Spleen (tissue), 11 donors: ENCODE data around the gene FAM20C. TPM values are rescaled to one million over a fixed set of nuclear protein-coding genes. Genes with fewer than 3 reads are reported as not detected.

ENCODE experiments used
- DNase-seq: peaks from one replicate; pipeline ENCODE4 v3.0.0-alpha.2; 2020
- H3K27ac ChIP-seq, 8 donors: fragments of 200-600 bp; sonication (generic) in 7 of 8; 1 replicate in 4 of 8; 2 replicates in 4 of 8; pipeline versions ENCODE4 v1.5.0 to v1.8.0; 2016 to 2021; ENCODE audit warnings: inconsistent platforms in 4 of 8, mild to moderate bottlenecking in 4 of 8, moderate library complexity in 1 of 8
- H3K27me3 ChIP-seq, 7 donors: fragments of 200-600 bp; sonication (generic) in 6 of 7; replicated peaks in 1 of 7; 1 replicate in 4 of 7; 2 replicates in 3 of 7; pipeline versions ENCODE4 v1.5.0 to v1.8.0; 2016 to 2021; ENCODE audit warnings: inconsistent platforms in 3 of 7, mild to moderate bottlenecking in 1 of 7
- H3K36me3 ChIP-seq, 6 donors: fragments of 200-600 bp; sonication (generic) in 5 of 6; 1 replicate in 4 of 6; 2 replicates in 2 of 6; pipeline versions ENCODE4 v1.5.0 to v1.8.0; 2016 to 2021; ENCODE audit warnings: inconsistent platforms in 2 of 6
- H3K4me1 ChIP-seq, 6 donors: fragments of 200-600 bp; sonication (generic) in 5 of 6; 1 replicate in 3 of 6; 2 replicates in 3 of 6; pipeline versions ENCODE4 v1.5.0 to v1.8.0; 2016 to 2021; ENCODE audit warnings: inconsistent platforms in 3 of 6
- H3K4me3 ChIP-seq, 8 donors: fragments of 200-600 bp; sonication (generic) in 7 of 8; 1 replicate in 4 of 8; 2 replicates in 4 of 8; pipeline versions ENCODE4 v1.5.0 to v1.8.0; 2016 to 2021; ENCODE audit warnings: inconsistent platforms in 4 of 8, mild to moderate bottlenecking in 4 of 8, moderate library complexity in 2 of 8
- H3K9me3 ChIP-seq, 8 donors: fragments of 200-600 bp; sonication (generic) in 7 of 8; 1 replicate in 4 of 8; 2 replicates in 4 of 8; pipeline versions ENCODE4 v1.5.0 to v1.8.0; 2016 to 2021; ENCODE audit warnings: inconsistent platforms in 4 of 8
- POLR2A ChIP-seq, 3 donors: fragments of 450-650 bp; IDR thresholded peaks; one replicate each; pipeline ENCODE4 v1.5.1; 2017; ENCODE audit warnings: antibody characterized with exemption in 3 of 3, mild to moderate bottlenecking in 1 of 3
- POLR2AphosphoS5 ChIP-seq, 3 donors: sonication (generic); formaldehyde crosslinking; IDR thresholded peaks; one replicate each; pipeline ENCODE4 v1.5.1; 2017; ENCODE audit warnings: antibody characterized with exemption in 3 of 3
- WGBS, 5 donors: extraction: QIAGEN DNeasy Blood & Tissue Kit in 3 of 5; methylation state at CpG; one replicate each; pipeline versions ENCODE4 v1.1.5 to v1.1.7; 2013 to 2018; 5-methylcytosine and 5-hydroxymethylcytosine counted together
- intact Hi-C: fragments of 100-400 bp; cut with DNase I; formaldehyde crosslinking; loops from one replicate; pipeline ENCODE4 v1.15.0; 2023; ENCODE audit warnings: low total_unique reads
- polyA plus RNA-seq, 3 donors: library from polyadenylated mRNA; stranded (reverse); fragments of 200-250 nt; gene quantifications; one replicate each; pipeline ENCODE4 v1.2.1, GENCODE V29; 2013
- total RNA-seq, 7 donors: library from RNA; depleted of rRNA in 3 of 7; stranded (reverse); fragments of >200 nt in 3 of 7; fragmentation: NEBNext Ultra II Directional in 4 of 7; extraction: Animal tissue kit (Norgen Biotek cat#: 25700) in 4 of 7; gene quantifications; one replicate each; pipeline versions ENCODE4 v1.1.0 to v1.2.1, GENCODE V29; 2016 to 2021
- TF ChIP-seq, protein P1 (sequence below), 11 experiments: fragments of 200-600 bp in 7 of 11; fragments of 450-650 bp in 4 of 11; sonication (generic) in 4 of 11; IDR thresholded peaks in 8 of 11; conservative IDR thresholded peaks in 3 of 11; 1 replicate in 7 of 11; 2 replicates in 4 of 11; pipeline versions ENCODE4 v1.4.0 to v1.8.0; 2016 to 2021; ENCODE audit warnings: antibody characterized with exemption in 11 of 11, inconsistent platforms in 4 of 11, mild to moderate bottlenecking in 1 of 11
- donor health status: healthy with polysubstance abuse.
- donor health status: DM: no; HTN: no; CAD: no; lungs with moderate emphysema.
- donor health status: DM: no; HTN: no; CAD: no.
- donor health status: Bipolar disorder and iron deficiency.
- donor health status: healthy.
- donor health status: DM: no; HTN: no; CAD: no.
- donor health status: DM: yes; HTN: yes; CAD: no.

The FAM20C gene
- total and polyA plus RNA-seq, 10 donors: 6.9 to 27.3 (median 14.6) TPM

DNA sequence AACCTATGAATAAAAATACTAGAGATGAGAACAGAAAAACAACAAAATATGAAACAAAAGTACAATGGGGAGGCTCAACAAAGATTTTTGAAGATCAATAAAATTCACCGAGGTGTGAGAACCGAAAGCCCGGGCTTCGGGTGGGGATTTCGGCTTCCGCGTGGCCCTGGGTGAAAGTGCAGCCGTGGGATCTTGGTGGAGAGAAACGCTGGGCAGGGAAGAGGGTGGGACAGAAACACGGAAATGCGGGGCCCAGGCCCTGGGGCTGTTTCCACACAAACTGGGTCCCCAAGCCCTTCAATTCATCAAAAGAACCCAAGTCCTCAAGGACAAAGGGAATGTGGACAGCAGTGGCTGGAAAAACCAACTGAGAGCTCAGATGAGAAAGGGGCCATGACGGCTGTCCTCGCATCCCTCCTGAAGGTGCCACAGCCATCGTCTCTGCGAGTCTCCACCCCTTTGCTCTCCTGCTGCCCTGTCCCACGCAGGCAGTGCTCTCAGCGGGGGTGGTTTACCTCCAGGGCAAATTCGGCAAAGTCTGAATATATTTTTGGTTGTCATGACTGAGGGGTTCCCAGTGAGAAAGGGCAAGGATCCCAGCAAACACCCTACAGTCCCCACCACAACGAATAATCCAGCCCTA lies 117.3 kb downstream of the FAM20C start:
- 90 to 94% (median 92%) methylated on average over 17 to 19 of the region's 19 CpGs for WGBS, 5 donors
- TF ChIP-seq POLR2AphosphoS5 (IDR thresholded peaks at IDR 0.05): no peak
- TF ChIP-seq, protein P1, sequence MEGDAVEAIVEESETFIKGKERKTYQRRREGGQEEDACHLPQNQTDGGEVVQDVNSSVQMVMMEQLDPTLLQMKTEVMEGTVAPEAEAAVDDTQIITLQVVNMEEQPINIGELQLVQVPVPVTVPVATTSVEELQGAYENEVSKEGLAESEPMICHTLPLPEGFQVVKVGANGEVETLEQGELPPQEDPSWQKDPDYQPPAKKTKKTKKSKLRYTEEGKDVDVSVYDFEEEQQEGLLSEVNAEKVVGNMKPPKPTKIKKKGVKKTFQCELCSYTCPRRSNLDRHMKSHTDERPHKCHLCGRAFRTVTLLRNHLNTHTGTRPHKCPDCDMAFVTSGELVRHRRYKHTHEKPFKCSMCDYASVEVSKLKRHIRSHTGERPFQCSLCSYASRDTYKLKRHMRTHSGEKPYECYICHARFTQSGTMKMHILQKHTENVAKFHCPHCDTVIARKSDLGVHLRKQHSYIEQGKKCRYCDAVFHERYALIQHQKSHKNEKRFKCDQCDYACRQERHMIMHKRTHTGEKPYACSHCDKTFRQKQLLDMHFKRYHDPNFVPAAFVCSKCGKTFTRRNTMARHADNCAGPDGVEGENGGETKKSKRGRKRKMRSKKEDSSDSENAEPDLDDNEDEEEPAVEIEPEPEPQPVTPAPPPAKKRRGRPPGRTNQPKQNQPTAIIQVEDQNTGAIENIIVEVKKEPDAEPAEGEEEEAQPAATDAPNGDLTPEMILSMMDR (IDR thresholded peaks at IDR 0.05 in 8 of 11, conservative IDR thresholded peaks at IDR 0.05 in 3 of 11): no peak
- TF ChIP-seq POLR2A (IDR thresholded peaks at IDR 0.05): no peak
- Histone ChIP-seq H3K4me3 (no peak overlapping the region), H3K27ac (no peak overlapping the region), H3K36me3 (no peaks in the 10 kb centered on the region), H3K9me3 (peaks cover 0 to 16% (median 8%) of the 10 kb centered on the region in 8 donors), H3K4me1 (no peaks in the 10 kb centered on the region), H3K27me3 (peaks cover 0 to 39% (median 0%) of the 10 kb centered on the region in 7 donors)
- intact Hi-C loops: no loop called here
- DNase-seq: peak; percentile 45

Other genes with a start within 250 kb of the FAM20C start
- gene FOXL3, start 97.6 kb downstream of the FAM20C start, total RNA-seq: not detected
- gene FOXL3, start 97.6 kb downstream of the FAM20C start, polyA plus RNA-seq: not detected